ENCODE data around the gene TRAPPC12.

TRAPPC12 gene

DNA sequence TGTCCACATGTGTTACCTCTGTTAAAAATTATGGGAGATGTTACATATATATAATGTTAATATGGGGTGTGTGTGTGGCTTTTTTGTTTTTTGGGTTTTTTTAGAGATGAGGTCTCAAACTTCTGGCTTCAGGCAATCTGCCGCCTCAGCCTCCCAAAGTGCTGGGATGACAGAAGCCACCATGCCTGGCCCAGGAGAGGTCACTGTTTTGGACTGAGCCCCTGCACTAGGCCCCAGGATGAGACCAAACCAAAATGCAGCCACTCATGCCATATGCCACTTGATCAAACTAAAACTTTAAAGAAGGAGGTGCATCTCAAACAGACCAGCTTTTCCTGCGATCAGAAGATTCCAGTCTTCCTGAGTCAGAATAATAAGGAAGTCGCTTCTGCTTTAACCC, 137.3 kb downstream of the TRAPPC12 start:
- DNase-seq, result no peak

DNA sequence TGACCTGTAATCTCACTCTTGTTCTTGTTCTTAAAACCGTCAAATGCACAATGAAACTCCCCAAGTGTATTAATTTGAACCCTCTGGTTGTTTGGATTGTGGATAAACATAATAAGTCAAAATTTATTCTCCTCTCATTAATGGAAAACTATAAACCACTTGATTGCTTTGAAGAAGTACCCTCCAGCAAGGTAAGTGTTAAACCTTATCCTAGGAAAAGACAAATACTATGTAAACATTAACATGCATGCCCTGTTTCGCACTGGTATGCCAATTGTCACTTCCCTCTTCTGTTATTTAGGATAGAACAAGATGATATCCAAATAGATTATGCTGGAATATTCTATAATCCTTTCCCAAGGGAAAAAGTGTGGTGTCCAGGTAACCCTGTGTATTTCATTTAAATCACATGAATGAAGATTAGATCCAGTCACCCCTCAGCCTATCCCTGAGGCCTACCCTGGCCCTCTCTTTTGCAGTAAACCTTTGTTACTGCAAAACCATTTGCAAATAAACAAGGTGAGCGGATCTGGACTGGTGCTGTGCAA, 138.5 kb downstream of the TRAPPC12 start:
- DNase-seq, result no peak

GRCh38 chr2:3518496-3519254, 139.2 kb downstream of the TRAPPC12 start:
- peak; percentile 86 to 94 for DNase-seq

DNA sequence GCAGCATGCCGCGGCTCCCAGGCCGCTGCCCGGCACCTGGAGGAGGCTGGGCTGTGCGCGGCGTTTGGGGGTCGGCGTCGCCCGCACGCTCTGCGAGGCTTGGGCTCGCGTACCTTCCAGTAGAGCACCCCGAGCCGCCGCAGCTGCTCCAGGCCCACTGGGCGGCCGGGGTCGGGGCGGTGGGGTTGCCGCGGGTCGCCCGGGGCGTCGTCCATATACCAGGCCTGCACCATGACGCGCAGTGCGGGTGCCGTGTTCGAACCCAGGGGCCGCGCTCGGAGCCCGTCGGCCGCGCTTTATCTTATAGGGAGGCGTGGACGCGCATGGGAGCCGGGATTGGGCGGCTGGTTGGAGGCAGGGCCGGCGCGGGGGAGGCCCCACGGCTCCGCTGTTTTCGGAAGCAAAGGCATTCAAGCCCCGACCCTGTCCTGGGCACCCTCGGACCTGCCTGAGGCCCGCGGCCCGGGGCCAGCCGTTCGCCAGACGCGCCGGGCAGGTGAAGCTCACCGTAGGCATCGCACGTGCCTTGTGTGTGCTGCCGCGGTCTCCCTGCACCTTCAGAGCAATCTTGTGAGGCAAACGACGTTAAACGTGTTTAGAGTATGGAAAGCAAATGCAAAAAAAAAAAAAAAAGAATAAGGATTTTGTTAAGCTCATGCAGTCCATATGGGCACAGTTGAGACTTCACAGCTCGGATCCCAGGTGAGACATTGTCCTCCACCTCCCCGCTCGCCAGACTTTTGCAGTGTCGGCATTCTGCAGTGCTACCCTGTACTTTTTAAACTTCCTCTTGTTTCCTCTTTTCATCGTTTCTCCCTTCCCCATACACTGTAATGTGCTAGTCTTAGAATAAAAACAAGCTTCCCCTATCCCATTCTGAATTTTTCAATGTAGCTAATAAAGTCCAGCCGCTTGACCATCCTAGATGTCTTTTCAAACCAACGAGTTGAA, 140.0 kb downstream of the TRAPPC12 start, which contains the start of gene ADI1:
Gene ADI1 (minus strand): TSS at position 277 of the 951 bp plus-strand sequence. CDS start 44 bp downstream, at position 233.
- peak; percentile 37 to 73 for DNase-seq

DNA sequence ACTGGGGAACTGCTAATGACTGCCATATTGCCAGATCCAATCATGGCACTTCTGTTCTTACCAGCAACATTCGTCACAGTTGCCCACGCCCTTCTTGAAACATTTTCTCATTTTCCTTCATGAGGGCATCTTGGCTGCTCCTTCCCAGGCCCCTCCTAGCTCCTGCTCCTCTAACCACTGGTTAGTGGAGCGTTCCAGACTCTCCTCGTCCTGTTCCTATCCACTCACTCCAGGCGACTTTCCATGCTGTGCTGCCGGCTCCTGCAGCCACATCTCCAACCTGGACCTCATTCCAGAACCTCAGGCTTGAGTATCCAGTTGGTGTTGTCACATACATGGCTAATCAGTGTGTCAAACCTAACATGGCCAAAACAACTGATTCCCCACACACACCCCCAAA, 141.1 kb downstream of the TRAPPC12 start:
- DNase-seq, result no peak

DNA sequence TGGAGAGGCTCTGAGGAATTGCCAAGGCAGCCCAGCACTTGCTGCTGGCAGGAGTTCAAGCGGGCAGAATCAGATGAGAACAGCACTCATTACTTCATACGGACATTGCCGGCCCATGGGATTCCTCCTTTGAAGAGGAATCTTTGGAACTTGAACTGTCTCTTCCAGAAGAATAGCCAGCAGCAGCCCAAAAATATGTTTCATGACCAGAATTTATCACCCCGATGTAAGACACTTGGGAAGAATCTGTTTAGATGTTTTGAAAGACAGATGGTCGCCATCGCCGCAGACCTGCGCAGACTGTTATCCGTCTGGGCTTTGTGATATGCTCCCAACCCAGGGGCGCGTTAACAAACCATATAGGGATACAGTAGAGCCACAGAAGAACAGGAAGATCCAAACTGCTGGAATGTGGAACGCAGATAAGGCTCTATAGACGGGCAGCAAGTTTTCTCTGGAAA, 143.5 kb downstream of the TRAPPC12 start:
- DNase-seq, result no peak

GRCh38 chr2:3523551-3524041, 144.1 kb downstream of the TRAPPC12 start:
- DNase-seq, result no peak

- no peak for DNase-seq
These were observed 147.4 kb downstream of the TRAPPC12 start for GRCh38 chr2:3526871-3527270.

DNA sequence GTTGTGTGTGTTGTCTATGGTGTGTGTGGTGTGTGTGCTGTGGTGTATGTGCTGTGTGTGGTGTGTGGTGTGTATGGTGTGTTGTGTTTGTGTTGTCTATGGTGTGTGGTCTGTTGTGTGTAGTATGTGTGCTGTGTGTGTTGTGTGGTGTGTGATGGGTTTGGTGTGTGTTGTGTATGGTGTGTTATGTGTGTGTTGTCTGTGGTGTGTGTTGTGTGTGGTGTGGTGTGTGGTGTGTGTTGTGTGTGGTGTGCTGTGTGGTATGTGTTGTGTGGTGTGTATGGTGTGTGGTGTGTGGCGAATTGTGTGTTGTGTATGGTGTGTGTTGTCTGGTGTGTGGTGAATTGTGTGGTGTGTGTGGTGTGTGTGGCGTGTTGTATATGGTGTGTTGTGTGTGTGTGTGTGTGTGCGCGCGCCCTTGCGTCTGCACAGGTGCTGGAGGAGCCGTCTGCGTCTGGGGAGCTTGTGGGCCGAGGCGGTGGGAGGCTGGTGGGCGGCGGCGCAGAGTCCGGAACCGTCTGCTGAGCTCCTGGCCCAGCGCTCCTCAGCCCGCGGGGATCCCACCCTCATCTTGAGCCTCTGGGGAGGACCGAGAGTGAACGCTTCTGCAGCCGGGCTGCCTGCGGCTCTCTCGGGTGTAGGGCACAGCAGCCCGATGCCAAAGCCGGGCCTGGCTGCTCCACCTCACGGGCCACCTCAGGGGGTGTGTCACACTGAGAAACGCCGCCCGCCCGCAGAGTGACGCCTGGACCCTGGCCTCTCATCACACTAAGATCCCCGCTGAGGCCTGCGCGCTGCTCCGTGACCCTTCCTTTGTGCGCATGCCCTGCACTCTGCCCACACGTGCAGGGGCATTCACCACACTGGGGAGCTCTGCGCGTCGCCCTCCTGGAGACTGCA, 148.6 kb downstream of the TRAPPC12 start:
- DNase-seq, result no peak

Data from hippocampal formation (tissue), 2 donors.